Endodermal cell (in vitro differentiated cells): ENCODE measurements around the gene SPTLC1. TPM values are rescaled to one million over a fixed set of nuclear protein-coding genes. Genes with fewer than 3 reads are reported as not detected.
"Not testable (repeated sequence)": the region's sequence is repeated elsewhere in the genome, so short reads cannot be mapped to it uniquely, and the experiment has no call there.

Experiments used
- DNase-seq: peaks from one replicate; pipeline ENCODE4 v3.0.0-alpha.2; 2017
- H3K27ac ChIP-seq: 2 replicates; pipeline ENCODE4 v1.5.1; 2013; ENCODE audit warnings: mild to moderate bottlenecking, low read depth, low read length, moderate library complexity
- H3K27me3 ChIP-seq: 2 replicates; pipeline ENCODE4 v1.6.1; 2013; ENCODE audit warnings: mild to moderate bottlenecking, low read length, moderate library complexity; ENCODE audit not compliant: insufficient read depth, control insufficient read depth, poor library complexity, severe bottlenecking
- H3K36me3 ChIP-seq: 2 replicates; pipeline ENCODE4 v1.7.0; 2013; ENCODE audit warnings: mild to moderate bottlenecking, low read length, moderate library complexity; ENCODE audit not compliant: control insufficient read depth, insufficient read depth
- H3K4me1 ChIP-seq: one replicate; pipeline ENCODE4 v1.7.0; 2013; ENCODE audit warnings: low read length; ENCODE audit not compliant: control insufficient read depth, insufficient read depth
- H3K4me3 ChIP-seq: 2 replicates; pipeline ENCODE4 v1.5.1; 2013; ENCODE audit warnings: mild to moderate bottlenecking, low read length, moderate library complexity
- H3K9ac ChIP-seq: 2 replicates; pipeline ENCODE4 v1.6.1; 2013; ENCODE audit warnings: mild to moderate bottlenecking, low read length, moderate library complexity; ENCODE audit not compliant: poor library complexity, severe bottlenecking; ENCODE audit errors: extremely low read depth
- H3K9me3 ChIP-seq: 2 replicates; pipeline ENCODE4 v1.6.1; 2013; ENCODE audit warnings: mild to moderate bottlenecking, low read length, moderate library complexity; ENCODE audit not compliant: control insufficient read depth
- H3K27ac Mint-ChIP-seq: 2 replicates; pipeline ENCODE4 v1.8.0; 2020; ENCODE audit warnings: mixed read lengths
- H3K27me3 Mint-ChIP-seq: 2 replicates; pipeline ENCODE4 v1.8.0; 2021; ENCODE audit warnings: mild to moderate bottlenecking, mixed read lengths; ENCODE audit not compliant: insufficient read depth
- H3K36me3 Mint-ChIP-seq: 2 replicates; pipeline ENCODE4 v1.8.0; 2020; ENCODE audit warnings: low read depth, mixed read lengths
- H3K4me1 Mint-ChIP-seq: 2 replicates; pipeline ENCODE4 v1.8.0; 2020; ENCODE audit warnings: mixed read lengths
- H3K4me3 Mint-ChIP-seq: 2 replicates; pipeline ENCODE4 v1.8.0; 2020; ENCODE audit warnings: mild to moderate bottlenecking, moderate library complexity, mixed read lengths
- H3K9me3 Mint-ChIP-seq: 2 replicates; pipeline ENCODE4 v1.8.0; 2020; ENCODE audit warnings: mild to moderate bottlenecking, mixed read lengths
- WGBS, 2 experiments: methylation state at CpG; one replicate each; pipeline versions ENCODE4 v1.1.5 to v1.1.7; 2013; ENCODE audit warnings: missing lambda C conversion rate in 2 of 2, mixed read lengths in 1 of 2; ENCODE audit not compliant: insufficient coverage in 1 of 2, insufficient read length in 1 of 2; 5-methylcytosine and 5-hydroxymethylcytosine counted together
- total RNA-seq, 2 donors: library from RNA; stranded (reverse); fragmentation: NEBNext Ultra II Directional in 1 of 2; extraction: Animal tissue kit (Norgen Biotek cat#: 25700) in 1 of 2; gene quantifications; 2 replicates in 1 of 2; 3 replicates in 1 of 2; pipeline ENCODE4 v1.2.1, GENCODE V29; 2021
- TF ChIP-seq, protein P1 (sequence below): fragments of 200-600 bp; sonication (generic); conservative IDR thresholded peaks from 2 replicates; pipeline ENCODE4 v1.5.0; 2021; ENCODE audit warnings: antibody characterized with exemption, mild to moderate bottlenecking

Gene SPTLC1
- total RNA-seq, 2 donors from 2014 or later, result 68.3 to 75.6 TPM

DNA sequence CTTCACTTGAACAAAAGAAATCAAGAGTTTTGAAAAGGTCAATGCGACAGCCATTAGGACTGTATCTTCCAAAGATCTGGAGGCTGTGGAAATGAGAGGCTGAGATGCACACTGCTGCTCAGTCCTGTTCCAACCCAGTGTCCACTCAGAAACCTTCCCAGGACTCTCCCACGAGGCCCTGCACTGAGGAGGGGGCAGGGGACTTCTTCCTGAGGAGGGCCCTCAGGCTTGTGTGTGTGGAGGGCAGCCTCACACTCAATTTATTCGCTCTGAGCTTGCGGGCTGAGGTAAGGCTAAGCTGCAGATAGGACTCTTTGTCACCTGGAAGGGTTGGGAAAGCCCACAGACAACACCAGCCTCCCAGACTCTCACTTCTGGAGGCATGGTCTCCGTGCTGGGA is 95.6 kb downstream of the SPTLC1 start:
- peaks cover 3% of the 10 kb centered on the region for H3K27me3 Mint-ChIP-seq
- peaks cover 7% of the 10 kb centered on the region for H3K4me1 Mint-ChIP-seq
- peak; percentile 55 for DNase-seq
- WGBS, 2 experiments, result 78% methylated on average over 5 of the region's 5 CpGs; no CpG with 5 or more reads in 1 of the 2 experiments
- H3K9me3 Mint-ChIP-seq, result peaks cover 7% of the 10 kb centered on the region
- H3K4me3 Mint-ChIP-seq, result no peak overlapping the region
- no peak overlapping the region for H3K27ac ChIP-seq
- no peaks in the 10 kb centered on the region for H3K4me1 ChIP-seq
- peaks cover 9% of the 10 kb centered on the region for H3K9me3 ChIP-seq
- no peaks in the 10 kb centered on the region for H3K36me3 Mint-ChIP-seq
- no peak overlapping the region for H3K4me3 ChIP-seq
- H3K27me3 ChIP-seq, result no peaks in the 10 kb centered on the region
- H3K27ac Mint-ChIP-seq, result no peak overlapping the region
- H3K9ac ChIP-seq, result no peak overlapping the region
- TF ChIP-seq, protein P1, sequence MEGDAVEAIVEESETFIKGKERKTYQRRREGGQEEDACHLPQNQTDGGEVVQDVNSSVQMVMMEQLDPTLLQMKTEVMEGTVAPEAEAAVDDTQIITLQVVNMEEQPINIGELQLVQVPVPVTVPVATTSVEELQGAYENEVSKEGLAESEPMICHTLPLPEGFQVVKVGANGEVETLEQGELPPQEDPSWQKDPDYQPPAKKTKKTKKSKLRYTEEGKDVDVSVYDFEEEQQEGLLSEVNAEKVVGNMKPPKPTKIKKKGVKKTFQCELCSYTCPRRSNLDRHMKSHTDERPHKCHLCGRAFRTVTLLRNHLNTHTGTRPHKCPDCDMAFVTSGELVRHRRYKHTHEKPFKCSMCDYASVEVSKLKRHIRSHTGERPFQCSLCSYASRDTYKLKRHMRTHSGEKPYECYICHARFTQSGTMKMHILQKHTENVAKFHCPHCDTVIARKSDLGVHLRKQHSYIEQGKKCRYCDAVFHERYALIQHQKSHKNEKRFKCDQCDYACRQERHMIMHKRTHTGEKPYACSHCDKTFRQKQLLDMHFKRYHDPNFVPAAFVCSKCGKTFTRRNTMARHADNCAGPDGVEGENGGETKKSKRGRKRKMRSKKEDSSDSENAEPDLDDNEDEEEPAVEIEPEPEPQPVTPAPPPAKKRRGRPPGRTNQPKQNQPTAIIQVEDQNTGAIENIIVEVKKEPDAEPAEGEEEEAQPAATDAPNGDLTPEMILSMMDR, result no peak
- no peaks in the 10 kb centered on the region for H3K36me3 ChIP-seq

DNA sequence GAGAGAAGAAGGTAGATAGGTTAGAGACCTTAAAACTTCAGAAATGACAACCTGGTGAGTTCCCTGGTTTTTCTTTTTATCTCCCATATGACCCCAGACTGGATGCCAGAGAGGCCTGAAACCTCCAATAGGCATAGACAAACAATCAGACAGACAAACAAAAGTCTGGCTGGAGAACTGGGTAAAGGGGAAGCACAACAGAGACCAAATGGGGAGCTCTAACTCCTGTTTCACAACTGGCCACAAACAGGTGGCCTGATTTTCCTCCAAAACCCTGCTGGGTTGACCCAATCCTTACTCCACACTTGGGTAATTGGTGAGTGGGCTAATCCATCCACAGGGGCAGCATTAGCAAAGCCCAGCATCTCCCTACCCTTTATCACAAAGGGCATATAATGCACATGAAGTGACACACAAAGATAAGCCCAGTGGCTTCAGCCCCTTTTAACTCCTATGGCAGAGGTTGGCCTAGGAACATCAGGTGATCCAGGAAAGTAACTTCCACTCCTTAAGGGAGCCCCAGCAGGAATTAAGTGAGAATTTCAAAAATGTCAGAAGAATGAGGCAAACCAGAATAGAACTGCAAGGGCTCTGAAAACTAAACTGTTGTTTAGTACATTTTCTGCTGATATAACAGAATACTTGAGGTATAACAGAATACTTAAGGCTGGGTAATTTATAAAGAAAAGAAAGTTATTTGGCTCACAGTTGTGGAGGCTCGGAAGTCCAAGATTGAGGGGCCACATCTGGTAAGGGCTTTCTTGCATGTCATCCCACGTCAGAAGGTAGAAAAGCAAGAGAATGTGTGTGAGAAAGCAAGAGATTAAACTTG is 104.3 kb downstream of the SPTLC1 start:
- no peak overlapping the region for H3K27ac ChIP-seq
- no peak overlapping the region for H3K9ac ChIP-seq
- H3K4me3 ChIP-seq, result no peak overlapping the region
- no peaks in the 10 kb centered on the region for H3K36me3 ChIP-seq
- no peaks in the 10 kb centered on the region for H3K27me3 ChIP-seq
- H3K4me3 Mint-ChIP-seq, result no peak overlapping the region
- no peak overlapping the region for H3K27ac Mint-ChIP-seq
- TF ChIP-seq, protein P1, result no peak
- DNase-seq, result peak; percentile 63
- H3K9me3 ChIP-seq, result no peaks in the 10 kb centered on the region
- no peaks in the 10 kb centered on the region for H3K9me3 Mint-ChIP-seq
- H3K4me1 ChIP-seq, result peaks cover 2% of the 10 kb centered on the region
- H3K27me3 Mint-ChIP-seq, result no peaks in the 10 kb centered on the region
- 88 to 94% methylated on average over 2 of the region's 2 CpGs for WGBS, 2 experiments
- H3K4me1 Mint-ChIP-seq, result peaks cover 9% of the 10 kb centered on the region
- no peaks in the 10 kb centered on the region for H3K36me3 Mint-ChIP-seq

DNA sequence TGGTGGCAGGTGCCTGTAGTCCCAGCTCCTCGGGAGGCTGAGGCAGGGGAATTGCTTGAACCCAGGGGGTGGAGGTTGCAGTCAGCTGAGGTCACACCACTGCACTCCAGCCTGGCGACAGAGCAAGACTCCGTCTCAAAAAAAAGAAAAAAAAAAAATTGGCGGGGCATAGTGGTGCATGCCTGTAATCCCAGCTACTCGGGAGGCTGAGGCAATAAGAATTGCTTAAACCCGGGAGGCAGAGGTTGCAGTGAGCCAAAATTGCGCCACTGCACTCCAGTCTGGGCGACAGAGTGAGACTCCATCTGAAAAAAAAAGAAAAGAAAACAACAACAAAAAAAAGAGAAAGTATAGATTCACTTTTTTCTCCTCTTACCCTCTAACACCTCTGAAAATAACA is 105.0 kb downstream of the SPTLC1 start:
- H3K36me3 ChIP-seq, H3K9me3 ChIP-seq, H3K27me3 Mint-ChIP-seq, DNase-seq, H3K4me3 Mint-ChIP-seq, H3K9ac ChIP-seq, H3K27ac ChIP-seq, H3K27me3 ChIP-seq, H3K36me3 Mint-ChIP-seq, H3K9me3 Mint-ChIP-seq, H3K4me1 Mint-ChIP-seq, H3K27ac Mint-ChIP-seq, H3K4me1 ChIP-seq, H3K4me3 ChIP-seq: not testable (repeated sequence)
- WGBS, 2 experiments, result 74 to 86% methylated on average over 5 to 8 of the region's 8 CpGs
